Esophagus squamous epithelium (tissue), 5 donors: ENCODE results near the gene NOS1. TPM values are rescaled to one million over a fixed set of nuclear protein-coding genes. Genes with fewer than 3 reads are reported as not detected.

Experiments
- DNase-seq: peaks from one replicate; lab custom pipeline; 2025; lab: John Stamatoyannopoulos, UW
- H3K27ac ChIP-seq, 4 donors: fragments of 200-600 bp; sonication (generic); one replicate each; pipeline ENCODE4 v1.5.1; 2016 to 2019; ENCODE audit warnings: mild to moderate bottlenecking in 1 of 4
- H3K27me3 ChIP-seq, 4 donors: fragments of 200-600 bp; sonication (generic); 1 replicate in 3 of 4; 2 replicates in 1 of 4; pipeline versions ENCODE4 v1.5.1 to v1.6.0; 2017 to 2021; ENCODE audit warnings: antibody characterized with exemption in 1 of 4
- H3K36me3 ChIP-seq, 3 donors: fragments of 200-600 bp; sonication (generic); one replicate each; pipeline ENCODE4 v1.5.1; 2016 to 2019
- H3K4me1 ChIP-seq, 3 donors: fragments of 200-600 bp; sonication (generic); one replicate each; pipeline ENCODE4 v1.5.1; 2017 to 2019
- H3K4me3 ChIP-seq, 4 donors: fragments of 200-600 bp; sonication (generic); 1 replicate in 3 of 4; 2 replicates in 1 of 4; pipeline ENCODE4 v1.5.1; 2016 to 2019; ENCODE audit warnings: mild to moderate bottlenecking in 2 of 4, moderate library complexity in 1 of 4
- H3K9me3 ChIP-seq, 3 donors: fragments of 200-600 bp; sonication (generic); one replicate each; pipeline ENCODE4 v1.5.1; 2016 to 2019
- POLR2A ChIP-seq, 4 donors: fragments of 450-650 bp; IDR thresholded peaks; one replicate each; pipeline ENCODE4 v1.6.1; 2017; ENCODE audit warnings: antibody characterized with exemption in 4 of 4, mild to moderate bottlenecking in 4 of 4, moderate library complexity in 3 of 4
- WGBS, 2 donors: methylation state at CpG; one replicate each; pipeline ENCODE4 v1.1.5; 2018; 5-methylcytosine and 5-hydroxymethylcytosine counted together
- intact Hi-C: fragments of 100-400 bp; cut with DNase I; formaldehyde crosslinking; loops from one replicate; pipeline ENCODE4 v1.15.0; 2022
- total RNA-seq, 4 donors: library from RNA; depleted of rRNA; stranded (reverse); fragments of >200 nt; gene quantifications; one replicate each; pipeline ENCODE4 v1.1.0, GENCODE V29; 2016
- TF ChIP-seq, protein P1 (sequence below), 6 experiments: fragments of 450-650 bp in 4 of 6; fragments of 200-600 bp in 2 of 6; sonication (generic) in 2 of 6; IDR thresholded peaks; one replicate each; pipeline ENCODE4 v1.5.1; 2016 to 2019; ENCODE audit warnings: antibody characterized with exemption in 6 of 6, mild to moderate bottlenecking in 4 of 6, moderate library complexity in 4 of 6
- donor health status: DM: yes; HTN: yes; CAD: no.

The NOS1 gene
- total RNA-seq, 4 donors from 2014 or later, result 0.49 to 1.9 (median 1.5) TPM

GRCh38 chr12:117298191-117298590 lies 63.2 kb downstream of the NOS1 start:
- 89 to 91% methylated on average over 6 to 7 of the region's 7 CpGs for WGBS, 2 donors
- intact Hi-C loops, result no loop called here
- no peak overlapping the region for H3K4me3 ChIP-seq

DNA sequence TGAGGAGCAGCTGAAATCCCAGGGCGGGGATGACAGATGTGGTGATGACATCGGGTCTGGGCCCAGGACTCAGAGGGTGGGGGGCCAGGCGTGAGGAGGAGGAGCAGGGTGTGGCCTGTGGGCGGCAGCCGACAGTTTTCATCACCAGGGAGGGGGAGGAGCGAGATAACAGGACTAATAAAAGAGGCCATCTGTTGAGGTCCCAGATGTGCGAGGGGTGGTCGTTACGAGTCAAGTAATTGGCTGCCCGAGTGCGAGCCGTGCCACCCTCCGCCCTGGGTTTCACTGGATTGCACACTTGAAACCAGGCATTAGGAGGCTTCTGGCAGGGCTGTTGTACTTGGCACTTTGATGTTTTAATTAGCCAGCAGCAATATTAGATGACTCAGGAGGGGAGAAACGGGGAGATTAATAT lies 67.2 kb downstream of the NOS1 start:
- intact Hi-C loops, result no loop called here
- WGBS, 2 donors, result 7 to 19% methylated on average over 6 to 13 of the region's 14 CpGs
- TF ChIP-seq POLR2A (IDR thresholded peaks at IDR 0.05), result no peak
- TF ChIP-seq, protein P1, sequence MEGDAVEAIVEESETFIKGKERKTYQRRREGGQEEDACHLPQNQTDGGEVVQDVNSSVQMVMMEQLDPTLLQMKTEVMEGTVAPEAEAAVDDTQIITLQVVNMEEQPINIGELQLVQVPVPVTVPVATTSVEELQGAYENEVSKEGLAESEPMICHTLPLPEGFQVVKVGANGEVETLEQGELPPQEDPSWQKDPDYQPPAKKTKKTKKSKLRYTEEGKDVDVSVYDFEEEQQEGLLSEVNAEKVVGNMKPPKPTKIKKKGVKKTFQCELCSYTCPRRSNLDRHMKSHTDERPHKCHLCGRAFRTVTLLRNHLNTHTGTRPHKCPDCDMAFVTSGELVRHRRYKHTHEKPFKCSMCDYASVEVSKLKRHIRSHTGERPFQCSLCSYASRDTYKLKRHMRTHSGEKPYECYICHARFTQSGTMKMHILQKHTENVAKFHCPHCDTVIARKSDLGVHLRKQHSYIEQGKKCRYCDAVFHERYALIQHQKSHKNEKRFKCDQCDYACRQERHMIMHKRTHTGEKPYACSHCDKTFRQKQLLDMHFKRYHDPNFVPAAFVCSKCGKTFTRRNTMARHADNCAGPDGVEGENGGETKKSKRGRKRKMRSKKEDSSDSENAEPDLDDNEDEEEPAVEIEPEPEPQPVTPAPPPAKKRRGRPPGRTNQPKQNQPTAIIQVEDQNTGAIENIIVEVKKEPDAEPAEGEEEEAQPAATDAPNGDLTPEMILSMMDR (IDR thresholded peaks at IDR 0.05), result no peak
- Histone ChIP-seq H3K27me3 (peaks cover 0 to 22% (median 0%) of the 10 kb centered on the region in 4 donors), H3K4me3 (no peak overlapping the region), H3K9me3 (no peaks in the 10 kb centered on the region), H3K27ac (no peak overlapping the region), H3K4me1 (no peaks in the 10 kb centered on the region), H3K36me3 (no peaks in the 10 kb centered on the region)
- DNase-seq, result no peak

More at GRCh38 chr12:117298191-117298590, 63.2 kb downstream of the NOS1 start:
- DNase-seq, result no peak
- no peaks in the 10 kb centered on the region for H3K36me3 ChIP-seq
- H3K27ac ChIP-seq, result no peak overlapping the region
- H3K9me3 ChIP-seq, result no peaks in the 10 kb centered on the region
- H3K27me3 ChIP-seq, result peaks cover 0 to 17% (median 0%) of the 10 kb centered on the region in 4 donors
- TF ChIP-seq, protein P1 (IDR thresholded peaks at IDR 0.05), result no peak
- H3K4me1 ChIP-seq, result no peaks in the 10 kb centered on the region

GRCh38 chr12:117293510-117293909 lies 67.9 kb downstream of the NOS1 start:
- H3K4me3 ChIP-seq, result no peak overlapping the region
- H3K27ac ChIP-seq, result no peak overlapping the region
- TF ChIP-seq POLR2A (IDR thresholded peaks at IDR 0.05), result no peak
- TF ChIP-seq, protein P1 (IDR thresholded peaks at IDR 0.05), result no peak
- no peaks in the 10 kb centered on the region for H3K36me3 ChIP-seq
- no peaks in the 10 kb centered on the region for H3K9me3 ChIP-seq
- peaks cover 0 to 22% (median 0%) of the 10 kb centered on the region in 4 donors for H3K27me3 ChIP-seq
- DNase-seq, result no peak
- WGBS, 2 donors, result 67 to 70% methylated on average over 1 of the region's 1 CpG
- H3K4me1 ChIP-seq, result no peaks in the 10 kb centered on the region
- intact Hi-C loops, result no loop called here

DNA sequence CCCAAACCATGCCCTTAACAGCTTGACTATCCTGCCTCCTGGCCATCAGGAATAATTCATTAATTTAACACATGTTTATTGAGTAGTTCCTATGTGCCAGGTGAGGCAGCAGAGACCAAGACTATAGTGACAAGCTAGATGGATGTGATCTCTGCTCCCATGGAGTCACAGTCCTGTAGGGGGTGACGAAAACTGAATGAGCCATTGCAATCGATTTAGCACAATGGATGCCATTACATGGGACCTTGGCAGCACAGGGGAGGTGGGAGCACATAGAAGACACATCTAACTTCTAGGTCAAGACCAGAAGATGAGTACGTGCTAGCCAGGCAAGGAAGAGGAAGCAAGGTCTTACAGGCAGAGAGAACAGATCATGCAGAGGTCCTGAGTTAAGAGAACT lies 68.7 kb downstream of the NOS1 start:
- TF ChIP-seq, protein P1 (IDR thresholded peaks at IDR 0.05), result no peak
- no peak for TF ChIP-seq POLR2A (IDR thresholded peaks at IDR 0.05)
- H3K27me3 ChIP-seq, result peaks cover 0 to 20% (median 0%) of the 10 kb centered on the region in 4 donors
- no peak overlapping the region for H3K4me3 ChIP-seq
- 84 to 86% methylated on average over 3 of the region's 3 CpGs for WGBS, 2 donors
- no peaks in the 10 kb centered on the region for H3K36me3 ChIP-seq
- DNase-seq, result no peak
- no peak overlapping the region for H3K27ac ChIP-seq
- intact Hi-C loops, result no loop called here
- H3K4me1 ChIP-seq, result no peaks in the 10 kb centered on the region
- H3K9me3 ChIP-seq, result no peaks in the 10 kb centered on the region

DNA sequence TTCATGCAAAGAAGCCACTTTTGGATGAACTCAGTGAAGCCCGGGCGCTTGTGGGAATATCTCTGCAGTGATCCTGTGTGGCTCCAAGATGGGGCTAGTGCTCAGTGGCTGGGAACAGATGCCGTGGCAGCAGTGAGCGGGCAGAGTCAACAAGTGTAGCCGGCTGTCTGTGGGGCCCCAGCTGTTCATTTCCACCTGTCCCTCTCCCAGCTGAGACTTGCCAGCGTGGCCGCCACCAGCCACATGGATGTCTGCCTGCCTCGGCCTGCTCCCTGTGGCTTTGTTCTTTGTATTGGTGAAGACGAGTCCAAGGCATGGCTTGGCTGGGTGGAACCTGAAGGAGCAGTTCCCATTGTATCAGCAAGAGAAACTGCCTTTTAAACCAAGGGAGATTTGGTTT lies 77.3 kb downstream of the NOS1 start:
- intact Hi-C loops, result no loop called here
- DNase-seq, result no peak
- 80 to 83% methylated on average over 2 to 7 of the region's 9 CpGs for WGBS, 2 donors

More for the DNA sequence above, 77.3 kb downstream of the NOS1 start:
- Histone ChIP-seq H3K27me3 (peaks cover 0 to 8% (median 0%) of the 10 kb centered on the region in 4 donors), H3K36me3 (no peaks in the 10 kb centered on the region), H3K4me1 (peaks cover 0 to 8% (median 0%) of the 10 kb centered on the region in 3 donors), H3K4me3 (no peak overlapping the region), H3K9me3 (no peaks in the 10 kb centered on the region), H3K27ac (no peak overlapping the region)
- TF ChIP-seq, protein P1 (IDR thresholded peaks at IDR 0.05), result no peak
- no peak for TF ChIP-seq POLR2A (IDR thresholded peaks at IDR 0.05)
